ENCODE results near the gene CENPT. TPM values are rescaled to one million over a fixed set of nuclear protein-coding genes. Genes with fewer than 3 reads are reported as not detected.

CENPT gene
- total and polyA plus RNA-seq, 10 of the 15 experiments (the other 5 are each of a cell fraction or from before 2014, with no cell fraction given), result 1.1 to 45.7 (median 24.5) TPM

DNA sequence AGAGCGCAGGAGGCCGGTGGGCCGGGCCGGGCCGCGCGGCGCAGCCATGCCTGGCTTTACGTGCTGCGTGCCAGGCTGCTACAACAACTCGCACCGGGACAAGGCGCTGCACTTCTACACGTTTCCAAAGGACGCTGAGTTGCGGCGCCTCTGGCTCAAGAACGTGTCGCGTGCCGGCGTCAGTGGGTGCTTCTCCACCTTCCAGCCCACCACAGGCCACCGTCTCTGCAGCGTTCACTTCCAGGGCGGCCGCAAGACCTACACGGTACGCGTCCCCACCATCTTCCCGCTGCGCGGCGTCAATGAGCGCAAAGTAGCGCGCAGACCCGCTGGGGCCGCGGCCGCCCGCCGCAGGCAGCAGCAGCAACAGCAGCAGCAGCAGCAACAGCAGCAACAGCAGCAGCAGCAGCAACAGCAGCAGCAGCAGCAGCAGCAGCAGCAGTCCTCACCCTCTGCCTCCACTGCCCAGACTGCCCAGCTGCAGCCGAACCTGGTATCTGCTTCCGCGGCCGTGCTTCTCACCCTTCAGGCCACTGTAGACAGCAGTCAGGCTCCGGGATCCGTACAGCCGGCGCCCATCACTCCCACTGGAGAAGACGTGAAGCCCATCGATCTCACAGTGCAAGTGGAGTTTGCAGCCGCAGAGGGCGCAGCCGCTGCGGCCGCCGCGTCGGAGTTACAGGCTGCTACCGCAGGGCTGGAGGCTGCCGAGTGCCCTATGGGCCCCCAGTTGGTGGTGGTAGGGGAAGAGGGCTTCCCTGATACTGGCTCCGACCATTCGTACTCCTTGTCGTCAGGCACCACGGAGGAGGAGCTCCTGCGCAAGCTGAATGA, 4.8 kb downstream of the CENPT start (continued):
- TF ChIP-seq, protein P1, sequence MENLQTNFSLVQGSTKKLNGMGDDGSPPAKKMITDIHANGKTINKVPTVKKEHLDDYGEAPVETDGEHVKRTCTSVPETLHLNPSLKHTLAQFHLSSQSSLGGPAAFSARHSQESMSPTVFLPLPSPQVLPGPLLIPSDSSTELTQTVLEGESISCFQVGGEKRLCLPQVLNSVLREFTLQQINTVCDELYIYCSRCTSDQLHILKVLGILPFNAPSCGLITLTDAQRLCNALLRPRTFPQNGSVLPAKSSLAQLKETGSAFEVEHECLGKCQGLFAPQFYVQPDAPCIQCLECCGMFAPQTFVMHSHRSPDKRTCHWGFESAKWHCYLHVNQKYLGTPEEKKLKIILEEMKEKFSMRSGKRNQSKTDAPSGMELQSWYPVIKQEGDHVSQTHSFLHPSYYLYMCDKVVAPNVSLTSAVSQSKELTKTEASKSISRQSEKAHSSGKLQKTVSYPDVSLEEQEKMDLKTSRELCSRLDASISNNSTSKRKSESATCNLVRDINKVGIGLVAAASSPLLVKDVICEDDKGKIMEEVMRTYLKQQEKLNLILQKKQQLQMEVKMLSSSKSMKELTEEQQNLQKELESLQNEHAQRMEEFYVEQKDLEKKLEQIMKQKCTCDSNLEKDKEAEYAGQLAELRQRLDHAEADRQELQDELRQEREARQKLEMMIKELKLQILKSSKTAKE (IDR thresholded peaks at IDR 0.05; ENCODE audit: low read depth, poor library complexity, severe bottlenecking), result no peak
- TF ChIP-seq, protein P2, sequence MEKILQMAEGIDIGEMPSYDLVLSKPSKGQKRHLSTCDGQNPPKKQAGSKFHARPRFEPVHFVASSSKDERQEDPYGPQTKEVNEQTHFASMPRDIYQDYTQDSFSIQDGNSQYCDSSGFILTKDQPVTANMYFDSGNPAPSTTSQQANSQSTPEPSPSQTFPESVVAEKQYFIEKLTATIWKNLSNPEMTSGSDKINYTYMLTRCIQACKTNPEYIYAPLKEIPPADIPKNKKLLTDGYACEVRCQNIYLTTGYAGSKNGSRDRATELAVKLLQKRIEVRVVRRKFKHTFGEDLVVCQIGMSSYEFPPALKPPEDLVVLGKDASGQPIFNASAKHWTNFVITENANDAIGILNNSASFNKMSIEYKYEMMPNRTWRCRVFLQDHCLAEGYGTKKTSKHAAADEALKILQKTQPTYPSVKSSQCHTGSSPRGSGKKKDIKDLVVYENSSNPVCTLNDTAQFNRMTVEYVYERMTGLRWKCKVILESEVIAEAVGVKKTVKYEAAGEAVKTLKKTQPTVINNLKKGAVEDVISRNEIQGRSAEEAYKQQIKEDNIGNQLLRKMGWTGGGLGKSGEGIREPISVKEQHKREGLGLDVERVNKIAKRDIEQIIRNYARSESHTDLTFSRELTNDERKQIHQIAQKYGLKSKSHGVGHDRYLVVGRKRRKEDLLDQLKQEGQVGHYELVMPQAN (conservative IDR thresholded peaks at IDR 0.05), result peak; percentile 47; the same call in 1 of the 2 replicates
- TF ChIP-seq, protein P3, sequence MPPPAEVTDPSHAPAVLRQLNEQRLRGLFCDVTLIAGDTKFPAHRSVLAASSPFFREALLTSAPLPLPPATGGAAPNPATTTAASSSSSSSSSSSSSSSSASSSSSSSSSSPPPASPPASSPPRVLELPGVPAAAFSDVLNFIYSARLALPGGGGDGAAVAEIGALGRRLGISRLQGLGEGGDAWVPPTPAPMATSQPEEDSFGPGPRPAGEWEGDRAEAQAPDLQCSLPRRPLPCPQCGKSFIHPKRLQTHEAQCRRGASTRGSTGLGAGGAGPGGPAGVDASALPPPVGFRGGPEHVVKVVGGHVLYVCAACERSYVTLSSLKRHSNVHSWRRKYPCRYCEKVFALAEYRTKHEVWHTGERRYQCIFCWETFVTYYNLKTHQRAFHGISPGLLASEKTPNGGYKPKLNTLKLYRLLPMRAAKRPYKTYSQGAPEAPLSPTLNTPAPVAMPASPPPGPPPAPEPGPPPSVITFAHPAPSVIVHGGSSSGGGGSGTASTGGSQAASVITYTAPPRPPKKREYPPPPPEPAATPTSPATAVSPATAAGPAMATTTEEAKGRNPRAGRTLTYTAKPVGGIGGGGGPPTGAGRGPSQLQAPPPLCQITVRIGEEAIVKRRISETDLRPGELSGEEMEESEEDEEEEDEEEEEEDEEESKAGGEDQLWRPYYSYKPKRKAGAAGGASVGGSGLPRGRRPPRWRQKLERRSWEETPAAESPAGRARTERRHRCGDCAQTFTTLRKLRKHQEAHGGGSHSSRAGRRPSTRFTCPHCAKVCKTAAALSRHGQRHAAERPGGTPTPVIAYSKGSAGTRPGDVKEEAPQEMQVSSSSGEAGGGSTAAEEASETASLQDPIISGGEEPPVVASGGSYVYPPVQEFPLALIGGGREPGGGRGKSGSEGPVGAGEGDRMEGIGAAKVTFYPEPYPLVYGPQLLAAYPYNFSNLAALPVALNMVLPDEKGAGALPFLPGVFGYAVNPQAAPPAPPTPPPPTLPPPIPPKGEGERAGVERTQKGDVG (CRISPR knock-in tag; IDR thresholded peaks at IDR 0.05), result no peak
- peak; percentile 33; the same call in 1 of the 2 replicates for TF ChIP-seq POLR2A (IDR thresholded peaks at IDR 0.05; ENCODE audit: low read depth, low read length)
- no peak for TF ChIP-seq HDAC2 (IDR thresholded peaks at IDR 0.05)
- TF ChIP-seq CREB1 (IDR thresholded peaks at IDR 0.05; ENCODE audit: low read depth), result 0 out of 2 replicates have a peak, but pooled peaks have one; percentile 51
- TF ChIP-seq MEF2B (IDR thresholded peaks at IDR 0.05; ENCODE audit: partially characterized antibody, poor library complexity, severe bottlenecking), result no peak
- TF ChIP-seq, protein P4, sequence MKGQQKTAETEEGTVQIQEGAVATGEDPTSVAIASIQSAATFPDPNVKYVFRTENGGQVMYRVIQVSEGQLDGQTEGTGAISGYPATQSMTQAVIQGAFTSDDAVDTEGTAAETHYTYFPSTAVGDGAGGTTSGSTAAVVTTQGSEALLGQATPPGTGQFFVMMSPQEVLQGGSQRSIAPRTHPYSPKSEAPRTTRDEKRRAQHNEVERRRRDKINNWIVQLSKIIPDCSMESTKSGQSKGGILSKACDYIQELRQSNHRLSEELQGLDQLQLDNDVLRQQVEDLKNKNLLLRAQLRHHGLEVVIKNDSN (IDR thresholded peaks at IDR 0.05; ENCODE audit: borderline replicate concordance, extremely low read length, insufficient read depth, low read depth, low read length), result no peak
- TF ChIP-seq ASH2L (IDR thresholded peaks at IDR 0.05; ENCODE audit: borderline replicate concordance, low read depth), result no peak
- TF ChIP-seq SMC3 (IDR thresholded peaks at IDR 0.05; ENCODE audit: borderline replicate concordance, low read length), result no peak
- TF ChIP-seq, protein P5, sequence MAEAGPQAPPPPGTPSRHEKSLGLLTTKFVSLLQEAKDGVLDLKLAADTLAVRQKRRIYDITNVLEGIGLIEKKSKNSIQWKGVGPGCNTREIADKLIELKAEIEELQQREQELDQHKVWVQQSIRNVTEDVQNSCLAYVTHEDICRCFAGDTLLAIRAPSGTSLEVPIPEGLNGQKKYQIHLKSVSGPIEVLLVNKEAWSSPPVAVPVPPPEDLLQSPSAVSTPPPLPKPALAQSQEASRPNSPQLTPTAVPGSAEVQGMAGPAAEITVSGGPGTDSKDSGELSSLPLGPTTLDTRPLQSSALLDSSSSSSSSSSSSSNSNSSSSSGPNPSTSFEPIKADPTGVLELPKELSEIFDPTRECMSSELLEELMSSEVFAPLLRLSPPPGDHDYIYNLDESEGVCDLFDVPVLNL (IDR thresholded peaks at IDR 0.05; ENCODE audit: low read depth, low read length), result no peak
- no peak for TF ChIP-seq ZSCAN29 (IDR thresholded peaks at IDR 0.05)
- TF ChIP-seq, protein P6, sequence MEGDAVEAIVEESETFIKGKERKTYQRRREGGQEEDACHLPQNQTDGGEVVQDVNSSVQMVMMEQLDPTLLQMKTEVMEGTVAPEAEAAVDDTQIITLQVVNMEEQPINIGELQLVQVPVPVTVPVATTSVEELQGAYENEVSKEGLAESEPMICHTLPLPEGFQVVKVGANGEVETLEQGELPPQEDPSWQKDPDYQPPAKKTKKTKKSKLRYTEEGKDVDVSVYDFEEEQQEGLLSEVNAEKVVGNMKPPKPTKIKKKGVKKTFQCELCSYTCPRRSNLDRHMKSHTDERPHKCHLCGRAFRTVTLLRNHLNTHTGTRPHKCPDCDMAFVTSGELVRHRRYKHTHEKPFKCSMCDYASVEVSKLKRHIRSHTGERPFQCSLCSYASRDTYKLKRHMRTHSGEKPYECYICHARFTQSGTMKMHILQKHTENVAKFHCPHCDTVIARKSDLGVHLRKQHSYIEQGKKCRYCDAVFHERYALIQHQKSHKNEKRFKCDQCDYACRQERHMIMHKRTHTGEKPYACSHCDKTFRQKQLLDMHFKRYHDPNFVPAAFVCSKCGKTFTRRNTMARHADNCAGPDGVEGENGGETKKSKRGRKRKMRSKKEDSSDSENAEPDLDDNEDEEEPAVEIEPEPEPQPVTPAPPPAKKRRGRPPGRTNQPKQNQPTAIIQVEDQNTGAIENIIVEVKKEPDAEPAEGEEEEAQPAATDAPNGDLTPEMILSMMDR (IDR thresholded peaks at IDR 0.05 in 2 of 3, conservative IDR thresholded peaks at IDR 0.05 in 1 of 3; ENCODE audit: control insufficient read depth in 2 of 3, extremely low read depth in 1 of 3, insufficient read depth in 1 of 3, low read depth in 3 of 3, low read length in 3 of 3), result peak; percentile 25 to 43 (median 39); a peak in 5 of 6 replicates
- TF ChIP-seq, protein P7, sequence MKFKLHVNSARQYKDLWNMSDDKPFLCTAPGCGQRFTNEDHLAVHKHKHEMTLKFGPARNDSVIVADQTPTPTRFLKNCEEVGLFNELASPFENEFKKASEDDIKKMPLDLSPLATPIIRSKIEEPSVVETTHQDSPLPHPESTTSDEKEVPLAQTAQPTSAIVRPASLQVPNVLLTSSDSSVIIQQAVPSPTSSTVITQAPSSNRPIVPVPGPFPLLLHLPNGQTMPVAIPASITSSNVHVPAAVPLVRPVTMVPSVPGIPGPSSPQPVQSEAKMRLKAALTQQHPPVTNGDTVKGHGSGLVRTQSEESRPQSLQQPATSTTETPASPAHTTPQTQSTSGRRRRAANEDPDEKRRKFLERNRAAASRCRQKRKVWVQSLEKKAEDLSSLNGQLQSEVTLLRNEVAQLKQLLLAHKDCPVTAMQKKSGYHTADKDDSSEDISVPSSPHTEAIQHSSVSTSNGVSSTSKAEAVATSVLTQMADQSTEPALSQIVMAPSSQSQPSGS (IDR thresholded peaks at IDR 0.05; ENCODE audit: low read length), result no peak

All from GM12878 (cell line).